Activated naive CD4-positive, alpha-beta T cell treated with anti-CD3 and anti-CD28 coated beads, Interleukin-2, amount 10 ng/mL, durations not matched to agents 7 days and 5 days (primary cell): ENCODE measurements around the gene CACNA2D2.
A peak's percentile ranks its signal among the peaks of the same experiment; 100 is the strongest.

Experiments
- CTCF ChIA-PET: fragments of 350-600 bp; sonication (Branson Sonifier 250); formaldehyde crosslinking; loops from one replicate; lab custom pipeline; 2021; ENCODE audit warnings: antibody characterized with exemption; lab: Charles Lee
- DNase-seq: peaks from one replicate; pipeline ENCODE4 v3.0.0-alpha.2; 2020
- H3K27ac Mint-ChIP-seq: one replicate; pipeline ENCODE4 v1.8.0; 2021; ENCODE audit warnings: mild to moderate bottlenecking, moderate library complexity, mixed read lengths
- H3K27me3 Mint-ChIP-seq: one replicate; pipeline ENCODE4 v1.8.0; 2021; ENCODE audit warnings: mild to moderate bottlenecking, mixed read lengths
- H3K36me3 Mint-ChIP-seq: one replicate; pipeline ENCODE4 v1.8.0; 2021; ENCODE audit warnings: mixed read lengths
- H3K4me1 Mint-ChIP-seq: one replicate; pipeline ENCODE4 v1.8.0; 2021; ENCODE audit warnings: mixed read lengths
- H3K4me3 Mint-ChIP-seq: one replicate; pipeline ENCODE4 v1.8.0; 2021; ENCODE audit warnings: mild to moderate bottlenecking, moderate library complexity, mixed read lengths
- H3K9me3 Mint-ChIP-seq: one replicate; pipeline ENCODE4 v1.8.0; 2021; ENCODE audit warnings: mixed read lengths

Gene CACNA2D2

DNA sequence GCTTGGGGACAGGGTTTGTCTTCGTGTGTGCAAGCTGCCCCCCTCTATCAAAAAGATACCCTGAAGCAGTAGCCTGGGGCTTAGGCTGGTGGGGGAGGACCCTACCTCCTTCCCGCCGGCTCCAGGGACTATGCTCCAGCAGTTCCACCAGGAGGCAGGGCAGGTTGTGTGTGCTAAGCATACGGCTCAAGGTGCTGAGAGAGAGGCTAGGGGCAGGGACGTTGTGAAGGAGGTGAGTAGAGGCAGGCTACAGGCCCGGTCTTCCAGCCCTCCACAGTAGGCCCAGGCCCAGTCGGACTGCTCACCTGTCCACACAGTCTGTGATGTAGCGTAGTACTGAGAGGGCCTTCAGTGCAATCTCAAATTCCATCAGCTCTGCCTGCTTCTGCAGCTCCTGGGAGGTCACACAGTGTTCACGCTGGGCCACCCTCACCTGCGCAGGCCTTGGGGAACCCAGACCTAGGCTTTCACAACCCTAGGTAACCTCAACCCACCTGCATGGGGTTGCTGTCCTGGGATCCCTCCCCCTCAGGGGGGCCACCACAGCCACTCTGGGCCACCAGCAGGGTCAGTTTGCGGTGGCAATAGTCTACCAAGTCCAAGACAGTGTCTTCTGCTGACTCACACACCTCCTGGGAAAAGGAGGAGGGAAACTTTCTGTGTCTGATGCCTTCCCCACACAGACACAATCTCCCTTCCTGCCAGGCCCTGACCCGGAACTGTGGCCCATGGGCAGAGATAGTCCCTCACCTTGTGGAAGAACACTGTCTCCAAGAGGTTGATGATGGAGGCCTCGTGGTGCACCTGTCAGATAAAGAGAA is 160.4 kb downstream of the CACNA2D2 start:
- peaks cover 72% of the 10 kb centered on the region for H3K4me1 Mint-ChIP-seq
- CTCF ChIA-PET, result interaction anchor here (0.9 to 3.2 kb wide), 3 partner anchors 11 to 200 kb away, joined by 4 to 11 read pairs (median 4); no protein-coding TSS in a partner anchor
- DNase-seq, result no peak
- H3K9me3 Mint-ChIP-seq, result no peaks in the 10 kb centered on the region
- peaks cover 27% of the 10 kb centered on the region for H3K36me3 Mint-ChIP-seq
- peak overlapping the region; percentile 94 for H3K27ac Mint-ChIP-seq
- H3K4me3 Mint-ChIP-seq, result no peak overlapping the region
- H3K27me3 Mint-ChIP-seq, result no peaks in the 10 kb centered on the region

DNA sequence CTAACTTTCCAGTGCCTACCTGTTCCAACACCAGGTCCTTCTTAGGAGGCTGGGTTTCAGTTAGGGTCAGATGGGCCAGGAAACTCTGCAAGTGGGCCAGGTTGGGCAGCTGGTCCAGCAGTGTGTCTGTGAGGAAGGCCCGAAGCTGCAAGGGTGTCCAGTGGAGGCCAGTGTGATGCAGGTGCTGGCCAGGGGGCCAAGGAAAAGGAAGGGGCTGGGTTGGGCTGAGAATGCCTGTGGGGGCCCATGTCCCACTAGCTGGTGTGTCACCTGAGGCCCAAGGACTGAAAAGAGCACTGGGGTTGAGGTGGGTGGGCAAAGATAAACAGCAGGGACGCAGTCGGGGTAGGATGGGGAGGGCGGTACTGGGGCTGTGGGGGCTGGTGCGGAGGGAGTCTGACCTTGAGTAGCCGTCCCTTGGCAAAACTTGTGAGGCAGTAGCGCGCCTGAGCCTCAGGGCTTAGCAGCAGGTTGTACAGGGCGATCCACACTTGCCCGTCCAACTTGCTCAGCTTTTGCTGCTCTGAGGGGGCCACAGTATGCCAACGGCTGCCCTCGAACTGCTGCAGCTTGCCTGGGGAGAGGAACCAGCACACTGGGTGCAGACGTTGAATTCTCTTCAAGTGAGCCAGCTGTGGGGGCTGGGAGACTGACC is 161.3 kb downstream of the CACNA2D2 start:
- Mint-ChIP-seq H3K4me3 (peak overlapping the region; percentile 28), H3K4me1 (peaks cover 63% of the 10 kb centered on the region), H3K36me3 (peaks cover 24% of the 10 kb centered on the region), H3K9me3 (no peaks in the 10 kb centered on the region), H3K27me3 (no peaks in the 10 kb centered on the region), H3K27ac (peak overlapping the region; percentile 94)
- CTCF ChIA-PET, result interaction anchor here (0.9 to 3.2 kb wide), 3 partner anchors 8 to 200 kb away, joined by 4 to 11 read pairs (median 6); partner anchors contain the start of genes CYB561D2 and NPRL2
- no peak for DNase-seq

DNA sequence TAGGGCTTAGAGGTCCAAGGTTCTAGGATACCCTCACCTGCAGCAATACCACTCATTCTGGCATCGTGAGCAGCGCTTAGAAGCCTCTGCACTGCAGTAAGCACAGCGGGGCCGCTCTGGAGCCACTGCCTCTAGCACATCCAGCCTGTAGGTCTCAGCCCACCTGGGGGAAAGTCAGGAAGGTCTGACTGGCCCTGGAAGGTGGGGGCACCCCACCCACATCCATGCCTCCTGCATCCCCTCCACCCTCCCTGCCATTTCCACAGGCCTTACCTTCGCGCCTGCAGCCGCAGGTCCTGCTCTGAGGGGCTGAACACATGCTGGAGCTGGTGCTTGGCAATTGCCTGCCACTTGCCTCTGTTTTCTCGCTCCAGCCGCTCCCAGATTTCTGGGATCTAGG is 161.9 kb downstream of the CACNA2D2 start:
- Mint-ChIP-seq H3K36me3 (peaks cover 25% of the 10 kb centered on the region), H3K4me3 (peak overlapping the region; percentile 80), H3K9me3 (no peaks in the 10 kb centered on the region), H3K27ac (peak overlapping the region; percentile 94), H3K4me1 (peaks cover 62% of the 10 kb centered on the region), H3K27me3 (no peaks in the 10 kb centered on the region)
- CTCF ChIA-PET, result interaction anchor here (1.8 kb wide), 1 partner anchor 9 kb away, joined by 6 read pairs; the partner anchor contains the start of genes CYB561D2 and NPRL2
- peak; percentile 44 for DNase-seq

DNA sequence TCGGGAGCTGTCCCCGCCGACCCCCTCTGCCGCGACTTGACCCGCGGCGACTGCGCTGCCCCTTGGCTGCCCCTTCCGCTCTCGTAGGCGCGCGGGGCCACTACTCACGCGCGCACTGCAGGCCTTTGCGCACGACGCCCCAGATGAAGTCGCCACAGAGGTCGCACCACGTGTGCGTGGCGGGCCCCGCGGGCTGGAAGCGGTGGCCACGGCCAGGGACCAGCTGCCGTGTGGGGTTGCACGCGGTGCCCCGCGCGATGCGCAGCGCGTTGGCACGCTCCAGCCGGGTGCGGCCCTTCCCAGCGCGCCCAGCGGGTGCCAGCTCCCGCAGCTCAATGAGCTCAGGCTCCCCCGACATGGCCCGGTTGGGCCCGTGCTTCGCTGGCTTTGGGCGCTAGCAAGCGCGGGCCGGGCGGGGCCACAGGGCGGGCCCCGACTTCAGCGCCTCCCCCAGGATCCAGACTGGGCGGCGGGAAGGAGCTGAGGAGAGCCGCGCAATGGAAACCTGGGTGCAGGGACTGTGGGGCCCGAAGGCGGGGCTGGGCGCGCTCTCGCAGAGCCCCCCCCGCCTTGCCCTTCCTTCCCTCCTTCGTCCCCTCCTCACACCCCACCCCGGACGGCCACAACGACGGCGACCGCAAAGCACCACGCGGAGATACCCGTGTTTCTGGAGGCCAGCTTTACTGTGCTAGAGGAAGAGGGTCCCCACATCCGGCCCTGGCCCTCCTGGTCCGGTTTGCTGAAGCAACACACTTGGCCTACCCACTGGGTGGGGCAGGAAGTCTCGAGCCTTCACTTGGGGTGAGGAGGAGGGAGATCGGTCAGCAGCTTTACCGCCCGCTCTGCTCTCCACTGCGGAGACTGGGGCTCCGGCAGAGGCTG is 162.7 kb downstream of the CACNA2D2 start, which contains the start of gene RASSF1:
Gene RASSF1 (minus strand): TSS at position 389 of the 882 bp plus-strand sequence. CDS start 31 bp downstream, at position 358.
- CTCF ChIA-PET, result interaction anchor here (0.7 to 1.8 kb wide), 3 partner anchors 10 to 231 kb away, joined by 3 to 6 read pairs (median 3); partner anchors contain the start of genes CYB561D2 and NPRL2
- peak; percentile 86 for DNase-seq
- H3K27me3 Mint-ChIP-seq, result no peaks in the 10 kb centered on the region
- H3K27ac Mint-ChIP-seq, result peak within 1 kb of the TSS; percentile 97
- H3K9me3 Mint-ChIP-seq, result no peaks in the 10 kb centered on the region
- H3K36me3 Mint-ChIP-seq, result peaks cover 34% of the 10 kb centered on the region
- peak within 1 kb of the TSS; percentile 80 for H3K4me3 Mint-ChIP-seq
- peaks cover 62% of the 10 kb centered on the region for H3K4me1 Mint-ChIP-seq

DNA sequence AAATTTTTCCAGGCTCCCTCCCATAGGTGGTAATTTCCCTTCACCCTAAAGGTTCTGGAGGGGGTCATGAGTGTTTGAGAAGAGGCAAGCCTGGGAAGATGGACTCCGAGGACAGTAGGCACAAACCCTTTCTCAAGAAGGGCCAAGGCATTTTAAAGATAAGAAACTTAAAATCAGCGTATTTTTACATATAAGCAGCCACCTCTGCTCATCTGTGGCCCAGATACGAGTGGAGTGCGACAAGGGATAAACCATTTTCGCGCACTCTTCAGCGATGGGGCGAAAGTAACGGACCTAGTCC is 163.3 kb downstream of the CACNA2D2 start:
- Mint-ChIP-seq H3K4me1 (peaks cover 61% of the 10 kb centered on the region), H3K4me3 (peak overlapping the region; percentile 80), H3K9me3 (no peaks in the 10 kb centered on the region), H3K36me3 (peaks cover 39% of the 10 kb centered on the region), H3K27ac (peak overlapping the region; percentile 97), H3K27me3 (no peaks in the 10 kb centered on the region)
- DNase-seq, result no peak
- CTCF ChIA-PET, result interaction anchor here (1.8 kb wide), 1 partner anchor 10 kb away, joined by 6 read pairs; the partner anchor contains the start of genes CYB561D2 and NPRL2

DNA sequence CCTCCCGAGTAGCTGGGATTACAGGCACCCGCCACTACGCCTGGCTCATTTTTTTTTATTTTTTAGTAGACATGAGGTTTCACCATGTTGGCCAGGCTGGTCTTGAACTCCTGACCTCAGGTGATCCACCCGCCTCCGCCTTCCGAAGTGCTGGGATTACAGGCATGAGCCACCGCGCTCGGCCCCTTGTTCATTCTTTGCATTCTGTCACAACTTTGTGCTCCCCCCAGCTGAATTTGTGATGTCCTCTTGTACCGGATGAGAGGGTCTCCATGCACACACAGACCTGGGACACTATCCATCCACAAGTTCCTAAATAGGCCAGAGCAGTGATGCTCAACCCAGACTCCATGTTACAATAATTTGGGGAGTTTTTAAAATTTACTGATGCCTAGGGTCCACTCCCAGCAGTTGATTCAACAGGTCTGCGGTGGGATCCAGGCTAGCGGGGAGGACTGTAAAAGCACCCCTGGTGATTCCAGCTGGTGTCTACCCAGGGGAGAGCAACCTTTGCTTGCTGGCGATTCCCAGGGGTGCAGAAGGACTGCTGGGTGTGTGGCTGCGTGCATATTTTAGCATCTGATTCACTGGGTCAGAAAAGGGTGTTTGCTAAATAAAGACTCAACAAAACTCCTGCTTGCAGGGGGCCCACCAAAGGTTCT is 163.8 kb downstream of the CACNA2D2 start:
- Mint-ChIP-seq H3K36me3 (peaks cover 40% of the 10 kb centered on the region), H3K4me3 (peak overlapping the region; percentile 80), H3K4me1 (peaks cover 60% of the 10 kb centered on the region), H3K27ac (peak overlapping the region; percentile 97), H3K27me3 (no peaks in the 10 kb centered on the region), H3K9me3 (no peaks in the 10 kb centered on the region)
- no peak for DNase-seq
- CTCF ChIA-PET, result interaction anchor here (1.3 kb wide), 2 partner anchors 8 to 9 kb away, joined by 4 read pairs; no protein-coding TSS in a partner anchor

DNA sequence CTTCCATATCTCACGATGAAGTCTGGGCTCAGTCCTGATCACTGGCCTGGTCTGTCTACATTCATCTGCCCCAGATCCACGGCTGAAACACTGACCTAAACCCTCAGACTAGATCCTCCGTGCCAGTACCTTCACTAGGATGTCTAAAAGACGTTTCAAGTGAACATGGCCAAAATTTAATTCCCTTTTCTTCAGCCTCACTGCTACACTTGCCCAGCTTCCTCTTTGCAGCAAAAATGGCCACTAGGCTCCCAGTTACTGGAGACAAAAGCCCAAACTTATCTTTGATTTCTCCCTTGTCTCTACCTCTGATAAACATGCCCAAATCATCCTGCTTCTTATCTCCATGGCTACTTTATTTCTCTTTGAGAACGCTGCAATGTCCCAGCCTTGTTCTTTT is 164.5 kb downstream of the CACNA2D2 start:
- Mint-ChIP-seq H3K9me3 (no peaks in the 10 kb centered on the region), H3K36me3 (peaks cover 45% of the 10 kb centered on the region), H3K4me3 (peak overlapping the region; percentile 80), H3K27ac (peak overlapping the region; percentile 97), H3K27me3 (no peaks in the 10 kb centered on the region), H3K4me1 (peaks cover 64% of the 10 kb centered on the region)
- CTCF ChIA-PET, result interaction anchor here (1.0 to 3.0 kb wide), 5 partner anchors 9 to 92 kb away, joined by 3 to 10 read pairs (median 4); partner anchors contain the start of genes CYB561D2 and NPRL2
- DNase-seq, result no peak

DNA sequence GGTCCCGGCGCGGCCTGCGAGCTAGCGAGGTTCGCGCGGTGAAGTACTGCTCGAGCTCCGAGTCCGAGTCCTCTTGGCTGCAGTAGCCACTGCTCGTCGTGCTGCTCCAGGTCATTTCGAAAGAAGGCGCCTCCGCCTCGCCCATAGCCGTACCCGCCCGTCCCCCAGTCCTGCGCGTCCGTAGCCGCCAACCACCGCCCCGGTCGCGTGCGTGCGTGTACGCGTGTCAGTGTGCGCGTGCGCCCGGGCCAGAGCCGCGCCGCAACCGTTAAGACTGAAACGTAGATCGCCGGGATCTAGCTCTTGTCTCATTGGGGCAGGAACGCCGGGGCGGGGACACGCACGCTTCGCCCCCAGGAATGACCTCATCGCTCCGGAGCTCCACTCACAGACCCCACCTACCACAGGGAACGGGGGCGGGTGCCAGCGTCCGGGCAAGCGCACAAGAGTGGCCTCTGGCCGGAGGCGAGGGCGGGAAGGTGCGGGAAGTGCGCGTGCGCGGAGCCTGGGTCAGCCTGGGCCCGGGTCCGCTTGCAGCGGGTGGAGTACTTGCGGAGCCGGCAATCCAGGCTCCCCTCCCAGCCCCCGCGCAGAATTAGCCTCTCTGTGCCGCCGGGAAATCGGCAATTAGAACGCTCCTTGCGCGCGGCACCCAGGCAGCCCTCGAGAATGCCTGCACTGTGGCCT is 166.1 kb downstream of the CACNA2D2 start:
- Mint-ChIP-seq H3K4me1 (peaks cover 66% of the 10 kb centered on the region), H3K9me3 (no peaks in the 10 kb centered on the region), H3K27me3 (no peaks in the 10 kb centered on the region), H3K4me3 (peak overlapping the region; percentile 80), H3K27ac (peak overlapping the region; percentile 97), H3K36me3 (peaks cover 56% of the 10 kb centered on the region)
- peak; percentile 98 for DNase-seq
- CTCF ChIA-PET, result interaction anchor here (0.7 to 5.0 kb wide), 7 partner anchors 11 to 235 kb away, joined by 3 to 40 read pairs (median 5); partner anchors contain the start of genes CYB561D2, HYAL2 and NPRL2

DNA sequence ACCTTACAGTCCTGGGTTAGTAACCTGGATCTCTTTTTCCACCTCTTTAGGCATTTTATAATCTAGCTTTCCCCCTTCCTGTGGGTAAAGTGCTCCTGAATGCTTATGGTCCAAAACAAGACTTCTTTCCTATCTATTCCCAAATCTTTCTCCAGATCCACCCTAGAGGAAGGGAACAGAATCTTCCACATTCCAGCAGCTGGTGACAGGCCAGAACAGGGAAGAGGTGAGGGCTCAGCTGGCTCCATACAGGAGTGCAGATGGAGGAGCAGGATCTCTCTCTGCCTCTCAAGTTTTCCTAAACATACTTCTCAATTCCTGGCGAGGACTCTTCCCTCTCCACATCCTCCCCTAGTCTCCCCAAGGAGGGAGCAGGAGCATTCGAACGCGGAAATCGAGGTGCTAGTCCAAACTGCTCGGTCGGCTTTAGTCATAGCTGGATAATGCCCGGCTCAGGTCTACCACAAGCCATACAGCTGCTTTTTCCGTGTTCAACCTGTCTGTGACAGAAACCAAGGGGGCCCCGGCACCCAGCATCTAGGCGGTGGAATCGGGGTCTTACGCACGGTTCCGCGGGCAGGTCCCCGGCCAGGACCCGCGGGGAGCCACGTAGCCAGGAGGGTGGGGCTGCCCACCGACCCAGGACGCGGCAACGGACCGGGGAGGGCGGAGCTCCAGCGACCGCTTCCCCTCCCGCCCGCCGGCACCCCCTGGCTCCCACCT is 166.8 kb downstream of the CACNA2D2 start:
- Mint-ChIP-seq H3K36me3 (peaks cover 61% of the 10 kb centered on the region), H3K4me1 (peaks cover 65% of the 10 kb centered on the region), H3K27ac (peak overlapping the region; percentile 97), H3K27me3 (no peaks in the 10 kb centered on the region), H3K9me3 (no peaks in the 10 kb centered on the region), H3K4me3 (peak overlapping the region; percentile 80)
- CTCF ChIA-PET, result interaction anchor here (0.7 to 5.0 kb wide), 8 partner anchors 10 to 235 kb away, joined by 3 to 40 read pairs (median 4); partner anchors contain the start of genes CYB561D2, HYAL2 and NPRL2
- no peak for DNase-seq

DNA sequence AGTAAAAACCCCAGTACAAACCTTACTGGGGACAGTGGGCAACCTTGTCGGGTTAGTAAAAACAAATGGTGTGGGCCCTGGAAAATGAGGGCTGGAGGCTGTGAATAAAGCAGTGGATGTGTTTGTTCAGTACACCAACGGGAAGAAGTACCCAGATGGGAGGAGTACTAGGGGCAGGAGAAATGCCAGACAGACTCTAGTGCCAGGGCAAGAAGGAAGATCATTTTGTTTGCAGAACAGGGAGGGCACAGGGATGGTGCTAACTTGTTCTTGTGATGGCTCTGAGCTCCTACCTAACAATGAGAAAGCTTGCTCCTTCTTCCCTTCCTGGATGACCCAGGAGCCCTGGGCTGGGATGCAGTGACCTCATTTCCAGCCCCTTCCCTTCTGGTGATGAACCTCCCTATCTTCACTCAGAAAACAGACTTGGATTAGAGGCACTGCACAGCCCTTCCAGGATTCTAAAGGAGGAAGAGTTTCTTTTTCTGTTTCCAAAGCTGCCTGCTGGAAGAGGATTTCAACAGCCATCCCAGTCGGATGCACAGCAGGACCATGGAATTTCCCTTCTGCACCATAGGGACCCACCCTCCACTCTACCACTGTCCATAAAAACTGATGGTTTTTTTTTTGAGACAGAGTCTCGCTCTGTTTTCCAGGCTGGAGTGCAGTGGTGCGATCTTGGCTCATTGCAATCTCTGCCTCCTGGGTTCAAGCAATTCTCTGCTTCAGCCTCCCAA is 168.9 kb downstream of the CACNA2D2 start:
- Mint-ChIP-seq H3K4me1 (peaks cover 52% of the 10 kb centered on the region), H3K27me3 (no peaks in the 10 kb centered on the region), H3K27ac (peak overlapping the region; percentile 89), H3K9me3 (no peaks in the 10 kb centered on the region), H3K4me3 (peak overlapping the region; percentile 55), H3K36me3 (peaks cover 73% of the 10 kb centered on the region)
- DNase-seq, result no peak
- CTCF ChIA-PET, result interaction anchor here (1.0 to 5.0 kb wide), 2 partner anchors 11 to 208 kb away, joined by 3 to 40 read pairs; partner anchors contain the start of gene HYAL2

DNA sequence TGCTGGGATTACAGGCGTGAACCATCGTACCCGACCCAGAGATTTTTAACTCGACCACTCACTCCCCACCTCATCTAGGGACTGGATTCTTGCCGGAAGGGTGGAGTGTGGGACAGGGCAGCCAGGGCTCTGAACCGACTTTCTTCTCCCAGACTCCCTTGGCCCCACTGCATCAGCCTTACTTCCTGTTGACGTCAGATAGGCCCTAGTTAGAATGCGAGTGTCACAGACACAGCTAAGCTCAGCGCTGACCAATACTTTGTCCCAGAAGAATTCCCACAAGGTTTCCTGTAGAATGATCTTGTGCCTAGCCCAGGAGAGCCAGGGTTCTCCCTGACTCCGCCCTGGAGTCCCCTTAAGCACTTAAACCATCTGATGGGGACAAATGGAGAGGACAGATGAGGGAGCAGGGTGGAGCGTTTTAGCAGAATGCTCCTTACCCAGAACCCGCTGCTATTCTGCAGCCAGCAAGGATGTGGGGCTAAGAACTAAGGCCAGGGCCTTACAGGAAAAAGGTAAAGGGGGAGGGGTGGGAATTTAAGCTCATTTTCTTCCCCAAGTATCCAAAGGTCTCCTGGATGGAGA is 169.6 kb downstream of the CACNA2D2 start:
- Mint-ChIP-seq H3K27me3 (no peaks in the 10 kb centered on the region), H3K27ac (peak overlapping the region; percentile 89), H3K4me1 (peaks cover 48% of the 10 kb centered on the region), H3K4me3 (peak overlapping the region; percentile 55), H3K36me3 (peaks cover 69% of the 10 kb centered on the region), H3K9me3 (no peaks in the 10 kb centered on the region)
- CTCF ChIA-PET, result interaction anchor here (1.0 to 5.0 kb wide), 2 partner anchors 10 to 209 kb away, joined by 3 to 40 read pairs; partner anchors contain the start of gene HYAL2
- no peak for DNase-seq
